HG03039 (cell line): Measurements from ENCODE around the gene DENND4C.
"Not testable (repeated sequence)": the region's sequence is repeated elsewhere in the genome, so short reads cannot be mapped to it uniquely, and the experiment has no call there.

Experiments
- ATAC-seq: cut with Tn5 transposase; IDR thresholded peaks from one replicate; pipeline ENCODE4 v1.9.1; 2021; ENCODE audit warnings: mild to moderate bottlenecking, moderate library complexity; ENCODE audit not compliant: unreplicated experiment

Gene DENND4C

GRCh38 chr9:19369107-19369506, 138.6 kb downstream of the DENND4C start:
- ATAC-seq: no peak

GRCh38 chr9:19371942-19372341, 141.4 kb downstream of the DENND4C start:
- ATAC-seq: no peak

- no peak for ATAC-seq
Measured at GRCh38 chr9:19372567-19372966, 142.1 kb downstream of the DENND4C start.

GRCh38 chr9:19373527-19373926, 143.0 kb downstream of the DENND4C start:
- no peak for ATAC-seq

GRCh38 chr9:19375538-19375937, 145.0 kb downstream of the DENND4C start:
- ATAC-seq: no peak

GRCh38 chr9:19376931-19377330, 146.4 kb downstream of the DENND4C start:
- ATAC-seq: no peak

GRCh38 chr9:19378164-19378563, 147.7 kb downstream of the DENND4C start:
- ATAC-seq: no peak

- no peak for ATAC-seq
Measured at GRCh38 chr9:19378647-19379046, 148.2 kb downstream of the DENND4C start.

- ATAC-seq: no peak
Measured at GRCh38 chr9:19379283-19379682, 148.8 kb downstream of the DENND4C start.

GRCh38 chr9:19379697-19380046, 149.2 kb downstream of the DENND4C start:
- ATAC-seq: peak; percentile 20

- no peak for ATAC-seq
Measured at GRCh38 chr9:19380826-19381075, 150.3 kb downstream of the DENND4C start.

- no peak for ATAC-seq
Measured at GRCh38 chr9:19381656-19382055, 151.2 kb downstream of the DENND4C start.

- ATAC-seq: not testable (repeated sequence)
Measured at GRCh38 chr9:19385212-19385611, 154.7 kb downstream of the DENND4C start.

- ATAC-seq: no peak
Measured at GRCh38 chr9:19385786-19386501, 155.5 kb downstream of the DENND4C start.

- ATAC-seq: no peak
Measured at GRCh38 chr9:19386502-19387044, 156.1 kb downstream of the DENND4C start.

GRCh38 chr9:19387317-19387716, 156.8 kb downstream of the DENND4C start:
- ATAC-seq: no peak

- not testable (repeated sequence) for ATAC-seq
Measured at GRCh38 chr9:19389539-19389938, 159.0 kb downstream of the DENND4C start.

- no peak for ATAC-seq
Measured at GRCh38 chr9:19397845-19398244, 167.4 kb downstream of the DENND4C start.

- ATAC-seq: not testable (repeated sequence)
Measured at GRCh38 chr9:19403231-19403630, 172.7 kb downstream of the DENND4C start.

GRCh38 chr9:19404283-19405075, 174.0 kb downstream of the DENND4C start:
- no peak for ATAC-seq

GRCh38 chr9:19405771-19406170, 175.3 kb downstream of the DENND4C start:
- ATAC-seq: no peak

- no peak for ATAC-seq
Measured at GRCh38 chr9:19408316-19408692, 177.8 kb downstream of the DENND4C start.
